ENCODE results near the gene LPCAT2.

LPCAT2 gene

DNA sequence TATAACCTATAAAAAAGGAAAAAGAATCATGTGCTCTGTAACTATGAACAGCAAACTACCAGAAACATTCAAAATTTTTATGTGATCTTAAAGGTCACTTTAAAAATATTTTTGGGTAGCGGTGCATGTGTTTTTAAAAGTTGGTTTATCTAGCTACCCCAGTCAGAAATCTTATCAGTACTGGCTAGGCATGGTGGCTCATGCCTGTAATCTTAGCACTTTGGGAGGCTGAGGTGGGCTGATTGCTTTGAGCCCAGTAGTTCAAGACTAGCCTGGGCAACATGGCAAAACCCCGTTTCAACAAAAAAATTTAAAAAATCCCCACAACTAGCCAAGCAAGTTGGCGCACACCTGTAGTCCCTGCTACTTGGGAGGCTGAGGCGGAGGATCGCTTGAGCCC, 61.3 kb downstream of the LPCAT2 start:
- no peak for TF ChIP-seq EP300 (IDR thresholded peaks at IDR 0.05; ENCODE audit: borderline replicate concordance)
- no peak for TF ChIP-seq TAF1 (IDR thresholded peaks at IDR 0.05; ENCODE audit: low read depth)
- TF ChIP-seq NFIC (IDR thresholded peaks at IDR 0.05), result no peak

DNA sequence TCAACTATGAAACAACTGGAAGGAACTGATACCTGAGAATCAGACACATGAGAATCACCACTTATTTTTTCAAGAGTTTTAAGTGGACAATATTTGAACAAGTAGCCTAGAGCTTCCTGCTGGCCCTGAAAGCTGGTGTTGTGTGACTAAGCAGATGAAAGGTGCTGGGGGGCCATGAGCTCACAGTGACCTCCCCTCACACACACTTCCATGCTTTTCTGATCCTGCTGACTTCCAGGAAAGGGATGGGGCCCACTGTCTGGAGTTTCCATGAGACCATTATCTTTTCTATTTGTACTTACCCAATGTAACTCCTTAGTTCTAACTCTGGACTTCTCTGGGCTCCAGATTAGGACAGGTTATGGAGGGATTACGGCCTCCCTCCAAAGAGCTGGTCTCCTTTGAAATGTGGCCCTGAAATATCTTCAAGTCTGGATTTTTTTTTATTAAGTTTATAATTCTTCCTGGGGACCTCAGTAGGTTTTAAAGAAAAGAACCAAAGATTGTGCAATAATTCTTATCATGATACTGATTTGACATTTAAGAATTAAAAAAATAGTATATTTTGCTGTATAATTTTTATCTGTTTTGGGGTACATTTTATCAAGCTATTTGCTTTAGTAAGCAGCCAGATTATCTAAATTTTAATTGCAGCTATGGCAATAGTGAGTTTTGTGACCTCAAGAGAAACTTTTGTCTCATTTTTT, 62.5 kb downstream of the LPCAT2 start:
- TF ChIP-seq NFIC (IDR thresholded peaks at IDR 0.05) (no peak), ZBTB7A (IDR thresholded peaks at IDR 0.05; ENCODE audit: low read depth) (no peak), TAF1 (IDR thresholded peaks at IDR 0.05; ENCODE audit: low read depth) (no peak), YY1 (IDR thresholded peaks at IDR 0.05; ENCODE audit: low read depth) (no peak), TCF12 (IDR thresholded peaks at IDR 0.05; ENCODE audit: low read depth) (no peak), CREB1 (IDR thresholded peaks at IDR 0.05; ENCODE audit: low read depth) (no peak), EGR1 (IDR thresholded peaks at IDR 0.05) (no peak), TEAD4 (IDR thresholded peaks at IDR 0.05) (no peak), FOXM1 (IDR thresholded peaks at IDR 0.05; ENCODE audit: borderline replicate concordance, low read depth) (no peak), RAD21 (IDR thresholded peaks at IDR 0.05; ENCODE audit: low read depth) (no peak), EP300 (IDR thresholded peaks at IDR 0.05; ENCODE audit: borderline replicate concordance) (no peak), CEBPB (IDR thresholded peaks at IDR 0.05) (no peak)
- TF ChIP-seq, protein P1, sequence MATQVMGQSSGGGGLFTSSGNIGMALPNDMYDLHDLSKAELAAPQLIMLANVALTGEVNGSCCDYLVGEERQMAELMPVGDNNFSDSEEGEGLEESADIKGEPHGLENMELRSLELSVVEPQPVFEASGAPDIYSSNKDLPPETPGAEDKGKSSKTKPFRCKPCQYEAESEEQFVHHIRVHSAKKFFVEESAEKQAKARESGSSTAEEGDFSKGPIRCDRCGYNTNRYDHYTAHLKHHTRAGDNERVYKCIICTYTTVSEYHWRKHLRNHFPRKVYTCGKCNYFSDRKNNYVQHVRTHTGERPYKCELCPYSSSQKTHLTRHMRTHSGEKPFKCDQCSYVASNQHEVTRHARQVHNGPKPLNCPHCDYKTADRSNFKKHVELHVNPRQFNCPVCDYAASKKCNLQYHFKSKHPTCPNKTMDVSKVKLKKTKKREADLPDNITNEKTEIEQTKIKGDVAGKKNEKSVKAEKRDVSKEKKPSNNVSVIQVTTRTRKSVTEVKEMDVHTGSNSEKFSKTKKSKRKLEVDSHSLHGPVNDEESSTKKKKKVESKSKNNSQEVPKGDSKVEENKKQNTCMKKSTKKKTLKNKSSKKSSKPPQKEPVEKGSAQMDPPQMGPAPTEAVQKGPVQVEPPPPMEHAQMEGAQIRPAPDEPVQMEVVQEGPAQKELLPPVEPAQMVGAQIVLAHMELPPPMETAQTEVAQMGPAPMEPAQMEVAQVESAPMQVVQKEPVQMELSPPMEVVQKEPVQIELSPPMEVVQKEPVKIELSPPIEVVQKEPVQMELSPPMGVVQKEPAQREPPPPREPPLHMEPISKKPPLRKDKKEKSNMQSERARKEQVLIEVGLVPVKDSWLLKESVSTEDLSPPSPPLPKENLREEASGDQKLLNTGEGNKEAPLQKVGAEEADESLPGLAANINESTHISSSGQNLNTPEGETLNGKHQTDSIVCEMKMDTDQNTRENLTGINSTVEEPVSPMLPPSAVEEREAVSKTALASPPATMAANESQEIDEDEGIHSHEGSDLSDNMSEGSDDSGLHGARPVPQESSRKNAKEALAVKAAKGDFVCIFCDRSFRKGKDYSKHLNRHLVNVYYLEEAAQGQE (IDR thresholded peaks at IDR 0.05; ENCODE audit: low read depth), result no peak
- TF ChIP-seq, protein P2, sequence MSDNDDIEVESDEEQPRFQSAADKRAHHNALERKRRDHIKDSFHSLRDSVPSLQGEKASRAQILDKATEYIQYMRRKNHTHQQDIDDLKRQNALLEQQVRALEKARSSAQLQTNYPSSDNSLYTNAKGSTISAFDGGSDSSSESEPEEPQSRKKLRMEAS (IDR thresholded peaks at IDR 0.05), result no peak
- TF ChIP-seq, protein P3, sequence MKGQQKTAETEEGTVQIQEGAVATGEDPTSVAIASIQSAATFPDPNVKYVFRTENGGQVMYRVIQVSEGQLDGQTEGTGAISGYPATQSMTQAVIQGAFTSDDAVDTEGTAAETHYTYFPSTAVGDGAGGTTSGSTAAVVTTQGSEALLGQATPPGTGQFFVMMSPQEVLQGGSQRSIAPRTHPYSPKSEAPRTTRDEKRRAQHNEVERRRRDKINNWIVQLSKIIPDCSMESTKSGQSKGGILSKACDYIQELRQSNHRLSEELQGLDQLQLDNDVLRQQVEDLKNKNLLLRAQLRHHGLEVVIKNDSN (IDR thresholded peaks at IDR 0.05), result no peak

DNA sequence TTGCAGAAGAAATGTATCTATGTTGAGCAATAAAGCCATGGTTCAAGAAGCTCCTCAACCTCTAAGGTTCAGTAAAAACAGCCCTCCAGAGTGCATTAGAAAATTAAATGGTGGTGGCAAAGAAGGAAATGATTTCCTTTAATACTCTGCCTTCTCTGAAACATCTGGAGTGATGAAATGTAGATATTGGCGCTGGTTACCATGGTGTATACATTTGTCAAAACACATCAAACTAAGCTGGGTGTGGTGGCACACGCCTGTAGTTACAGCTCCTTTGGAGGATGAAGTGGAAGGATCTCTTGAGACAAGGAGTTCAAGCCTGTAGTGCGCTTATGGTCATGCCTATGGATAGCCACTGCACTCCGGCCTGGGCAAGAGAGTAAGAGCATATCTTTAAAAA, 63.6 kb downstream of the LPCAT2 start:
- TF ChIP-seq YY1 (IDR thresholded peaks at IDR 0.05; ENCODE audit: low read depth) (no peak), CREB1 (IDR thresholded peaks at IDR 0.05; ENCODE audit: low read depth) (no peak), EP300 (IDR thresholded peaks at IDR 0.05; ENCODE audit: borderline replicate concordance) (no peak), ZBTB7A (IDR thresholded peaks at IDR 0.05; ENCODE audit: low read depth) (no peak), TCF12 (IDR thresholded peaks at IDR 0.05; ENCODE audit: low read depth) (no peak), NFIC (IDR thresholded peaks at IDR 0.05) (no peak), TEAD4 (IDR thresholded peaks at IDR 0.05) (no peak), FOXM1 (IDR thresholded peaks at IDR 0.05; ENCODE audit: borderline replicate concordance, low read depth) (no peak), EGR1 (IDR thresholded peaks at IDR 0.05) (no peak), TAF1 (IDR thresholded peaks at IDR 0.05; ENCODE audit: low read depth) (no peak), CEBPB (IDR thresholded peaks at IDR 0.05) (no peak)
- TF ChIP-seq, protein P1 (IDR thresholded peaks at IDR 0.05; ENCODE audit: low read depth), result no peak
- TF ChIP-seq, protein P3 (IDR thresholded peaks at IDR 0.05), result no peak
- TF ChIP-seq, protein P2 (IDR thresholded peaks at IDR 0.05), result no peak

DNA sequence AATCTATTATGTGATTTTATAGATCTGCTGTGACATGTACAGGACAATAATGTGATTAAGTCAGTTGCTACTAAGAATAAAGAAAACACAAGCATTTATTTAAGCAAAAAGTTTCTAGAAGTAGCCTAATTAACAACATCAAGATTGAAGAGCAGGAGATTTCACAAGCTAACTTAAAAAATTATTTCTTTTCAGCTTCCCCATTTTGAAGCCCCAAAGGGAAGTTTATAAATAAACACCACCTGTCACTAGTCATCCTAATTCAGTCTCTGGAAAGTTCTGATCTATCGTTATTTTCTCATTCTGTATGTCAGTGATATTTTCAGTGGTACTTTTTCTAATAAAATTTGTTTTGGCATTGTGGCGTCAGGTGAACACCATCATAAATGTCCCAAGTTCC, 65.9 kb downstream of the LPCAT2 start:
- TF ChIP-seq ZBTB7A (IDR thresholded peaks at IDR 0.05; ENCODE audit: low read depth) (no peak), RAD21 (IDR thresholded peaks at IDR 0.05; ENCODE audit: low read depth) (no peak), FOXM1 (IDR thresholded peaks at IDR 0.05; ENCODE audit: borderline replicate concordance, low read depth) (no peak), EP300 (IDR thresholded peaks at IDR 0.05; ENCODE audit: borderline replicate concordance) (no peak), CREB1 (IDR thresholded peaks at IDR 0.05; ENCODE audit: low read depth) (no peak), CEBPB (IDR thresholded peaks at IDR 0.05) (no peak)
- TF ChIP-seq, protein P1 (IDR thresholded peaks at IDR 0.05; ENCODE audit: low read depth), result no peak
- TF ChIP-seq, protein P2 (IDR thresholded peaks at IDR 0.05), result no peak
